Spleen (tissue), 11 donors: ENCODE results near the gene STRN4. TPM values are rescaled to one million over a fixed set of nuclear protein-coding genes. Genes with fewer than 3 reads are reported as not detected.

Experiments used
- DNase-seq: peaks from one replicate; pipeline ENCODE4 v3.0.0-alpha.2; 2020
- H3K27ac ChIP-seq, 8 donors: fragments of 200-600 bp; sonication (generic) in 7 of 8; 1 replicate in 4 of 8; 2 replicates in 4 of 8; pipeline versions ENCODE4 v1.5.0 to v1.8.0; 2016 to 2021; ENCODE audit warnings: inconsistent platforms in 4 of 8, mild to moderate bottlenecking in 4 of 8, moderate library complexity in 1 of 8
- H3K27me3 ChIP-seq, 7 donors: fragments of 200-600 bp; sonication (generic) in 6 of 7; replicated peaks in 1 of 7; 1 replicate in 4 of 7; 2 replicates in 3 of 7; pipeline versions ENCODE4 v1.5.0 to v1.8.0; 2016 to 2021; ENCODE audit warnings: inconsistent platforms in 3 of 7, mild to moderate bottlenecking in 1 of 7
- H3K36me3 ChIP-seq, 6 donors: fragments of 200-600 bp; sonication (generic) in 5 of 6; 1 replicate in 4 of 6; 2 replicates in 2 of 6; pipeline versions ENCODE4 v1.5.0 to v1.8.0; 2016 to 2021; ENCODE audit warnings: inconsistent platforms in 2 of 6
- H3K4me1 ChIP-seq, 6 donors: fragments of 200-600 bp; sonication (generic) in 5 of 6; 1 replicate in 3 of 6; 2 replicates in 3 of 6; pipeline versions ENCODE4 v1.5.0 to v1.8.0; 2016 to 2021; ENCODE audit warnings: inconsistent platforms in 3 of 6
- H3K4me3 ChIP-seq, 8 donors: fragments of 200-600 bp; sonication (generic) in 7 of 8; 1 replicate in 4 of 8; 2 replicates in 4 of 8; pipeline versions ENCODE4 v1.5.0 to v1.8.0; 2016 to 2021; ENCODE audit warnings: inconsistent platforms in 4 of 8, mild to moderate bottlenecking in 4 of 8, moderate library complexity in 2 of 8
- H3K9me3 ChIP-seq, 8 donors: fragments of 200-600 bp; sonication (generic) in 7 of 8; 1 replicate in 4 of 8; 2 replicates in 4 of 8; pipeline versions ENCODE4 v1.5.0 to v1.8.0; 2016 to 2021; ENCODE audit warnings: inconsistent platforms in 4 of 8
- POLR2A ChIP-seq, 3 donors: fragments of 450-650 bp; IDR thresholded peaks; one replicate each; pipeline ENCODE4 v1.5.1; 2017; ENCODE audit warnings: antibody characterized with exemption in 3 of 3, mild to moderate bottlenecking in 1 of 3
- POLR2AphosphoS5 ChIP-seq, 3 donors: sonication (generic); formaldehyde crosslinking; IDR thresholded peaks; one replicate each; pipeline ENCODE4 v1.5.1; 2017; ENCODE audit warnings: antibody characterized with exemption in 3 of 3
- WGBS, 5 donors: extraction: QIAGEN DNeasy Blood & Tissue Kit in 3 of 5; methylation state at CpG; one replicate each; pipeline versions ENCODE4 v1.1.5 to v1.1.7; 2013 to 2018; 5-methylcytosine and 5-hydroxymethylcytosine counted together
- intact Hi-C: fragments of 100-400 bp; cut with DNase I; formaldehyde crosslinking; loops from one replicate; pipeline ENCODE4 v1.15.0; 2023; ENCODE audit warnings: low total_unique reads
- polyA plus RNA-seq, 3 donors: library from polyadenylated mRNA; stranded (reverse); fragments of 200-250 nt; gene quantifications; one replicate each; pipeline ENCODE4 v1.2.1, GENCODE V29; 2013
- total RNA-seq, 7 donors: library from RNA; depleted of rRNA in 3 of 7; stranded (reverse); fragments of >200 nt in 3 of 7; fragmentation: NEBNext Ultra II Directional in 4 of 7; extraction: Animal tissue kit (Norgen Biotek cat#: 25700) in 4 of 7; gene quantifications; one replicate each; pipeline versions ENCODE4 v1.1.0 to v1.2.1, GENCODE V29; 2016 to 2021
- TF ChIP-seq, protein P1 (sequence below), 11 experiments: fragments of 200-600 bp in 7 of 11; fragments of 450-650 bp in 4 of 11; sonication (generic) in 4 of 11; IDR thresholded peaks in 8 of 11; conservative IDR thresholded peaks in 3 of 11; 1 replicate in 7 of 11; 2 replicates in 4 of 11; pipeline versions ENCODE4 v1.4.0 to v1.8.0; 2016 to 2021; ENCODE audit warnings: antibody characterized with exemption in 11 of 11, inconsistent platforms in 4 of 11, mild to moderate bottlenecking in 1 of 11
- donor health status: healthy with polysubstance abuse.
- donor health status: DM: no; HTN: no; CAD: no; lungs with moderate emphysema.
- donor health status: DM: no; HTN: no; CAD: no.
- donor health status: Bipolar disorder and iron deficiency.
- donor health status: healthy.
- donor health status: DM: no; HTN: no; CAD: no.
- donor health status: DM: yes; HTN: yes; CAD: no.

Gene STRN4
- total and polyA plus RNA-seq, 10 donors = 28.2 to 143 (median 96.6) TPM

DNA sequence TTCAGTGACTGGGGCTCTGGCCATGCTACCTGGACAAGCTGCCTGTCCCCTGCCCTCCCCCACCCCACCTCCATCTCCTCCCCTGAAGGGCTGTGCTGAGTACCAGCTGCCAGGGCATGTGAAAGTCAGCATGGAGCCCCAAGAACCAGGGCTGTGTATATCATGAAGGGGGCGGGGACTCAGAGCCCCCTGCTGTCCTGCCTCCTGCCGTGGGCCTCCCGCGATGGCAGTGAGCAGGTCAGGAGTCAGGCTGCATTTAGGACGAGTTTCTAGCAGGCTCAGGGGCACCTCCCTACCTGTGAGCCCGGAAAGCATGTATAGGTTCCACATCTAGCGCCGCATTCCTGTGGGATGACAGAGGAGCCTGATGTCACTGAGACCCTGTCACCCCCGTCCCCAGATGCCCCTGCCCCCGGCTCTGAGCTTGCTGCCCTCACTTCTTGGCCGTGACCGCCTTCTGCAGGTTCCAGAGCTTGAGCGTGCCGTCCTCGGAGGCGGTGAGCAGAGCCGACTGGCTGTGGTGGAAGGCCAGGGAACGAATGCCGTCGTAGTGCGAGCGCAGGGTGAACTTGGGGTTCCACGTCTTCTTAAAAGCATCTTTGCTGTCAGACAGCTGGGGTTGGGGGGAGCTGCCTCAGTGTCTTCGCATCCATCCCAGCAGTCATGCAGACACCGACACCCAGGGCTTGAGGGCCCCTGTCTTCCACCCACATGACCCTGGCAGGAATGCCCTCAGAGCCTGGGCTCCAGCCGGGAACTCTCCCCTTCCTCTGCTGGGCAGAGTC is 21.0 kb downstream of the STRN4 start:
- intact Hi-C loops = no loop called here
- Histone ChIP-seq H3K27me3 (no peaks in the 10 kb centered on the region), H3K27ac (peak overlapping the region in 3 of 8 donors; percentile 15 to 93 (median 30)), H3K4me3 (peak overlapping the region in 1 of 8 donors; percentile 57), H3K4me1 (peaks cover 44 to 100% (median 88%) of the 10 kb centered on the region in 6 donors), H3K36me3 (peaks cover 0 to 100% (median 94%) of the 10 kb centered on the region in 6 donors), H3K9me3 (no peaks in the 10 kb centered on the region)
- no peak for DNase-seq
- TF ChIP-seq, protein P1, sequence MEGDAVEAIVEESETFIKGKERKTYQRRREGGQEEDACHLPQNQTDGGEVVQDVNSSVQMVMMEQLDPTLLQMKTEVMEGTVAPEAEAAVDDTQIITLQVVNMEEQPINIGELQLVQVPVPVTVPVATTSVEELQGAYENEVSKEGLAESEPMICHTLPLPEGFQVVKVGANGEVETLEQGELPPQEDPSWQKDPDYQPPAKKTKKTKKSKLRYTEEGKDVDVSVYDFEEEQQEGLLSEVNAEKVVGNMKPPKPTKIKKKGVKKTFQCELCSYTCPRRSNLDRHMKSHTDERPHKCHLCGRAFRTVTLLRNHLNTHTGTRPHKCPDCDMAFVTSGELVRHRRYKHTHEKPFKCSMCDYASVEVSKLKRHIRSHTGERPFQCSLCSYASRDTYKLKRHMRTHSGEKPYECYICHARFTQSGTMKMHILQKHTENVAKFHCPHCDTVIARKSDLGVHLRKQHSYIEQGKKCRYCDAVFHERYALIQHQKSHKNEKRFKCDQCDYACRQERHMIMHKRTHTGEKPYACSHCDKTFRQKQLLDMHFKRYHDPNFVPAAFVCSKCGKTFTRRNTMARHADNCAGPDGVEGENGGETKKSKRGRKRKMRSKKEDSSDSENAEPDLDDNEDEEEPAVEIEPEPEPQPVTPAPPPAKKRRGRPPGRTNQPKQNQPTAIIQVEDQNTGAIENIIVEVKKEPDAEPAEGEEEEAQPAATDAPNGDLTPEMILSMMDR (IDR thresholded peaks at IDR 0.05 in 8 of 11, conservative IDR thresholded peaks at IDR 0.05 in 3 of 11) = no peak
- TF ChIP-seq POLR2A (IDR thresholded peaks at IDR 0.05) = no peak
- no peak for TF ChIP-seq POLR2AphosphoS5 (IDR thresholded peaks at IDR 0.05)
- WGBS, 5 donors = 85 to 90% (median 89%) methylated on average over 22 to 26 of the region's 26 CpGs

GRCh38 chr19:46724468-46724867 is 21.8 kb downstream of the STRN4 start:
- 79 to 92% (median 86%) methylated on average over 20 of the region's 20 CpGs for WGBS, 5 donors
- H3K4me3 ChIP-seq = no peak overlapping the region

DNA sequence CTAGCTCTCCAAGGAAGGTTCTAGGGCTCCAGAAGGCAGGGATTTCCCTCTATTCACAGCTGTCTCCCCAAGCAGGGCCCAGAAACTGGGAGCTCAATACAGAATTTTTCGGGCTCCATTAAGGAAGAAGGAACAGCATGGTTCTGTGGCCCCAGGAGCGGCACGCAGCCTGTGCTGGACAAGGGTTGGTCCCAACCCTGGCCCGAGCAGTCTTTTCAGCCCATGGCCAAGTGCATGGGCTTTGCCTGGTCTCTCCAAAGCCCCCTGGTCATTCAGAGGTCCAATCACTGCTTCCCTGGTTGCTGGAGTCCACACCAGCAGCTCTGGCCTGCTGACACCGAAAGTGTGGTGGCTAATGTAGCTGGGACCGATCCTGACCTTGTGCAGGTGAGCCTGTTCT is 22.8 kb downstream of the STRN4 start:
- no peak for DNase-seq
- Histone ChIP-seq H3K4me1 (peaks cover 48 to 100% (median 88%) of the 10 kb centered on the region in 6 donors), H3K9me3 (no peaks in the 10 kb centered on the region), H3K36me3 (peaks cover 0 to 100% (median 85%) of the 10 kb centered on the region in 6 donors), H3K27me3 (no peaks in the 10 kb centered on the region), H3K27ac (peak overlapping the region in 7 of 8 donors; percentile 15 to 98 (median 70)), H3K4me3 (peak overlapping the region in 2 of 8 donors; percentile 19 to 53)
- WGBS, 5 donors = 76 to 98% (median 89%) methylated on average over 6 of the region's 6 CpGs
- TF ChIP-seq, protein P1 (IDR thresholded peaks at IDR 0.05 in 8 of 11, conservative IDR thresholded peaks at IDR 0.05 in 3 of 11) = no peak
- TF ChIP-seq POLR2AphosphoS5 (IDR thresholded peaks at IDR 0.05) (no peak), POLR2A (IDR thresholded peaks at IDR 0.05) (no peak)
- intact Hi-C loops = no loop called here

More at GRCh38 chr19:46724468-46724867, 21.8 kb downstream of the STRN4 start:
- Histone ChIP-seq H3K27ac (peak overlapping the region in 2 of 8 donors; percentile 30 to 93), H3K27me3 (no peaks in the 10 kb centered on the region), H3K4me1 (peaks cover 49 to 100% (median 88%) of the 10 kb centered on the region in 6 donors), H3K36me3 (peaks cover 0 to 100% (median 93%) of the 10 kb centered on the region in 6 donors), H3K9me3 (no peaks in the 10 kb centered on the region)
- intact Hi-C loops = no loop called here
- TF ChIP-seq, protein P1 (IDR thresholded peaks at IDR 0.05 in 8 of 11, conservative IDR thresholded peaks at IDR 0.05 in 3 of 11) = no peak
- TF ChIP-seq POLR2A (IDR thresholded peaks at IDR 0.05) (no peak), POLR2AphosphoS5 (IDR thresholded peaks at IDR 0.05) (peak; percentile 18 to 66 (median 54))
- DNase-seq = no peak

DNA sequence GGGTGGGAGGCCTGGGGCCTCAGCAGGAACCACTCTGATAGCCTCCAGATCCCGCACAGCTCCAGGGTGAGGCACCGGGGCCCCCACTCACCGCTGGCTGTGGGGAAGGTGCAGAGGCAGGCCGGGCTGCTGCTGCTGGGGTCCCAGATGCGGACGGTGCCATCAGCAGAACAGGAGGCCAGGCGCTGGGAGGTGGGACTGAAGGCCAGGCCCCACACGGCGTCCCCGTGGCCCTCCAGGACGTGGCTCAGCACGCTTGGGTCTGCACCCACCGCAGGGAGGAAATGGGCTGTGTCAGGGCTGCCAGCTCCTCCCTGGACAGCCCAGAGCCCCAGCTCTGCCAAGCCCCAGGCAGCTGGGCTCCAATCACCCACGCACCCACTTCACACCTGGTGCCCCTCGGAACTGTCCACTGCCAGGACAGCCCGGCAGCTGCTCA is 23.2 kb downstream of the STRN4 start:
- no peak for TF ChIP-seq POLR2A (IDR thresholded peaks at IDR 0.05)
- peak; percentile 27 to 76 (median 70) for TF ChIP-seq POLR2AphosphoS5 (IDR thresholded peaks at IDR 0.05)
- TF ChIP-seq, protein P1 (IDR thresholded peaks at IDR 0.05 in 8 of 11, conservative IDR thresholded peaks at IDR 0.05 in 3 of 11) = no peak
- peak overlapping the region in 3 of 8 donors; percentile 3 to 53 (median 19) for H3K4me3 ChIP-seq
- intact Hi-C loops = no loop called here

More for the DNA sequence above, 23.2 kb downstream of the STRN4 start:
- WGBS, 5 donors = 36 to 60% (median 45%) methylated on average over 2 to 16 of the region's 16 CpGs
- Histone ChIP-seq H3K36me3 (peaks cover 0 to 97% (median 81%) of the 10 kb centered on the region in 6 donors), H3K27me3 (no peaks in the 10 kb centered on the region), H3K27ac (peak overlapping the region; percentile 57 to 98 (median 66)), H3K4me1 (peaks cover 48 to 100% (median 88%) of the 10 kb centered on the region in 6 donors), H3K9me3 (no peaks in the 10 kb centered on the region)
- peak; percentile 88 for DNase-seq
